Measurements from ENCODE around the gene DNAJC25. TPM values are rescaled to one million over a fixed set of nuclear protein-coding genes. Genes with fewer than 3 reads are reported as not detected.

The DNAJC25 gene
- total RNA-seq, 2 donors from 2014 or later = 9.5 to 10.2 TPM

GRCh38 chr9:111646417-111646816 is 15.3 kb downstream of the DNAJC25 start:
- Histone ChIP-seq H3K4me1 (ENCODE audit: control insufficient read depth in 1 of 2, low read depth in 2 of 2) (no peaks in the 10 kb centered on the region), H3K4me3 (no peak overlapping the region), H3K9me3 (no peaks in the 10 kb centered on the region), H3K27ac (no peak overlapping the region), H3K27me3 (replicated peaks; ENCODE audit: insufficient read depth) (no peaks in the 10 kb centered on the region), H3K36me3 (no peaks in the 10 kb centered on the region)
- DNase-seq (ENCODE audit: low spot score) (no peak), ATAC-seq (ENCODE audit: insufficient number of reproducible peaks, low FRiP score, low read depth) (no peak)
- TF ChIP-seq CTCF (IDR thresholded peaks at IDR 0.05) = no peak

- Histone ChIP-seq H3K27me3 (replicated peaks; ENCODE audit: insufficient read depth) (no peaks in the 10 kb centered on the region), H3K27ac (peak overlapping the region in 1 of 2 donors; percentile 21), H3K4me1 (ENCODE audit: control insufficient read depth in 1 of 2, low read depth in 2 of 2) (no peaks in the 10 kb centered on the region), H3K9me3 (no peaks in the 10 kb centered on the region), H3K4me3 (no peak overlapping the region), H3K36me3 (no peaks in the 10 kb centered on the region)
- TF ChIP-seq CTCF (IDR thresholded peaks at IDR 0.05) = no peak
- DNase-seq (ENCODE audit: low spot score) = no peak
- ATAC-seq (ENCODE audit: insufficient number of reproducible peaks, low FRiP score, low read depth) = no peak
Observed at GRCh38 chr9:111648066-111648465, 16.9 kb downstream of the DNAJC25 start.

GRCh38 chr9:111649016-111649415 is 17.9 kb downstream of the DNAJC25 start:
- Histone ChIP-seq H3K36me3 (no peaks in the 10 kb centered on the region), H3K4me1 (ENCODE audit: control insufficient read depth in 1 of 2, low read depth in 2 of 2) (no peaks in the 10 kb centered on the region), H3K27me3 (replicated peaks; ENCODE audit: insufficient read depth) (no peaks in the 10 kb centered on the region), H3K4me3 (no peak overlapping the region), H3K9me3 (no peaks in the 10 kb centered on the region), H3K27ac (no peak overlapping the region)
- TF ChIP-seq CTCF (IDR thresholded peaks at IDR 0.05) = no peak
- DNase-seq (ENCODE audit: low spot score) (no peak), ATAC-seq (ENCODE audit: insufficient number of reproducible peaks, low FRiP score, low read depth) (no peak)

GRCh38 chr9:111657051-111657450 is 25.9 kb downstream of the DNAJC25 start:
- Histone ChIP-seq H3K27ac (no peak overlapping the region), H3K4me1 (ENCODE audit: control insufficient read depth in 1 of 2, low read depth in 2 of 2) (no peaks in the 10 kb centered on the region), H3K9me3 (no peaks in the 10 kb centered on the region), H3K27me3 (replicated peaks; ENCODE audit: insufficient read depth) (no peaks in the 10 kb centered on the region), H3K4me3 (no peak overlapping the region), H3K36me3 (no peaks in the 10 kb centered on the region)
- no peak for TF ChIP-seq CTCF (IDR thresholded peaks at IDR 0.05)
- DNase-seq (ENCODE audit: low spot score) (no peak), ATAC-seq (ENCODE audit: insufficient number of reproducible peaks, low FRiP score, low read depth) (no peak)

- Histone ChIP-seq H3K4me1 (ENCODE audit: control insufficient read depth in 1 of 2, low read depth in 2 of 2) (peaks cover 4 to 16% of the 10 kb centered on the region in 2 donors), H3K36me3 (no peaks in the 10 kb centered on the region), H3K27me3 (replicated peaks; ENCODE audit: insufficient read depth) (no peaks in the 10 kb centered on the region), H3K4me3 (no peak overlapping the region), H3K27ac (no peak overlapping the region), H3K9me3 (no peaks in the 10 kb centered on the region)
- no peak for TF ChIP-seq CTCF (IDR thresholded peaks at IDR 0.05)
- ATAC-seq (ENCODE audit: insufficient number of reproducible peaks, low FRiP score, low read depth) (no peak), DNase-seq (ENCODE audit: low spot score) (no peak)
Observed at GRCh38 chr9:111658943-111659342, 27.8 kb downstream of the DNAJC25 start.
